ENCODE measurements around the gene IQCF2. TPM values are rescaled to one million over a fixed set of nuclear protein-coding genes. Genes with fewer than 3 reads are reported as not detected.
"Not testable (repeated sequence)": the region's sequence is repeated elsewhere in the genome, so short reads cannot be mapped to it uniquely, and the experiment has no call there.

IQCF2 gene
- total RNA-seq, 1 donor from 2014 or later: not detected

GRCh38 chr3:51830836-51831385, 30.5 kb upstream of the IQCF2 start:
- Mint-ChIP-seq H3K27me3 (ENCODE audit: unreplicated experiment) (peaks cover 2% of the 10 kb centered on the region), H3K9me3 (ENCODE audit: unreplicated experiment) (peaks cover 4% of the 10 kb centered on the region), H3K27ac (ENCODE audit: unreplicated experiment) (no peak overlapping the region), H3K4me3 (ENCODE audit: unreplicated experiment) (no peak overlapping the region), H3K4me1 (ENCODE audit: unreplicated experiment) (peaks cover 2% of the 10 kb centered on the region), H3K36me3 (ENCODE audit: low read depth, unreplicated experiment) (peaks cover 15% of the 10 kb centered on the region)
- no peak for TF ChIP-seq CTCF (IDR thresholded peaks at IDR 0.05; ENCODE audit: unreplicated experiment)
- DNase-seq (ENCODE audit: low spot score): no peak

GRCh38 chr3:51836606-51837005, 24.8 kb upstream of the IQCF2 start:
- H3K9me3 Mint-ChIP-seq (ENCODE audit: unreplicated experiment): peaks cover under 1% of the 10 kb centered on the region
- H3K27me3 Mint-ChIP-seq (ENCODE audit: unreplicated experiment): no peaks in the 10 kb centered on the region
- H3K27ac Mint-ChIP-seq (ENCODE audit: unreplicated experiment): no peak overlapping the region
- no peaks in the 10 kb centered on the region for H3K4me1 Mint-ChIP-seq (ENCODE audit: unreplicated experiment)
- TF ChIP-seq CTCF (IDR thresholded peaks at IDR 0.05; ENCODE audit: unreplicated experiment): no peak
- no peak for DNase-seq (ENCODE audit: low spot score)
- no peak overlapping the region for H3K4me3 Mint-ChIP-seq (ENCODE audit: unreplicated experiment)
- H3K36me3 Mint-ChIP-seq (ENCODE audit: low read depth, unreplicated experiment): peaks cover under 1% of the 10 kb centered on the region

- DNase-seq (ENCODE audit: low spot score): no peak
- Mint-ChIP-seq H3K27me3 (ENCODE audit: unreplicated experiment) (no peaks in the 10 kb centered on the region), H3K4me1 (ENCODE audit: unreplicated experiment) (peaks cover 7% of the 10 kb centered on the region), H3K4me3 (ENCODE audit: unreplicated experiment) (no peak overlapping the region), H3K27ac (ENCODE audit: unreplicated experiment) (no peak overlapping the region), H3K36me3 (ENCODE audit: low read depth, unreplicated experiment) (no peaks in the 10 kb centered on the region), H3K9me3 (ENCODE audit: unreplicated experiment) (peaks cover 8% of the 10 kb centered on the region)
- TF ChIP-seq CTCF (IDR thresholded peaks at IDR 0.05; ENCODE audit: unreplicated experiment): no peak
Measured at GRCh38 chr3:51845129-51845528, 16.3 kb upstream of the IQCF2 start.

- DNase-seq (ENCODE audit: low spot score); H3K9me3 Mint-ChIP-seq (ENCODE audit: unreplicated experiment); H3K4me3 Mint-ChIP-seq (ENCODE audit: unreplicated experiment); H3K27me3 Mint-ChIP-seq (ENCODE audit: unreplicated experiment); H3K27ac Mint-ChIP-seq (ENCODE audit: unreplicated experiment); H3K4me1 Mint-ChIP-seq (ENCODE audit: unreplicated experiment): not testable (repeated sequence)
- peaks cover 12% of the 10 kb centered on the region for H3K36me3 Mint-ChIP-seq (ENCODE audit: low read depth, unreplicated experiment)
Measured at GRCh38 chr3:51855411-51855810, 6.0 kb upstream of the IQCF2 start.

GRCh38 chr3:51862886-51863285, 1.5 kb downstream of the IQCF2 start:
- H3K27me3 Mint-ChIP-seq (ENCODE audit: unreplicated experiment): no peaks in the 10 kb centered on the region
- no peaks in the 10 kb centered on the region for H3K36me3 Mint-ChIP-seq (ENCODE audit: low read depth, unreplicated experiment)
- no peak overlapping the region for H3K4me3 Mint-ChIP-seq (ENCODE audit: unreplicated experiment)
- no peak overlapping the region for H3K27ac Mint-ChIP-seq (ENCODE audit: unreplicated experiment)
- H3K4me1 Mint-ChIP-seq (ENCODE audit: unreplicated experiment): no peaks in the 10 kb centered on the region
- TF ChIP-seq CTCF (IDR thresholded peaks at IDR 0.05; ENCODE audit: unreplicated experiment): no peak
- no peak for DNase-seq (ENCODE audit: low spot score)
- H3K9me3 Mint-ChIP-seq (ENCODE audit: unreplicated experiment): no peaks in the 10 kb centered on the region

GRCh38 chr3:51868896-51869295, 7.5 kb downstream of the IQCF2 start:
- H3K36me3 Mint-ChIP-seq (ENCODE audit: low read depth, unreplicated experiment); H3K27me3 Mint-ChIP-seq (ENCODE audit: unreplicated experiment); DNase-seq (ENCODE audit: low spot score); H3K4me3 Mint-ChIP-seq (ENCODE audit: unreplicated experiment); H3K9me3 Mint-ChIP-seq (ENCODE audit: unreplicated experiment); H3K27ac Mint-ChIP-seq (ENCODE audit: unreplicated experiment); H3K4me1 Mint-ChIP-seq (ENCODE audit: unreplicated experiment): not testable (repeated sequence)

All from endothelial cell (in vitro differentiated cells).